Measurements from ENCODE around the gene GPC5. TPM values are rescaled to one million over a fixed set of nuclear protein-coding genes. Genes with fewer than 3 reads are reported as not detected.

The GPC5 gene
- total and polyA plus RNA-seq, 2 experiments from 2014 or later = 0.32 TPM; not detected in 1

DNA sequence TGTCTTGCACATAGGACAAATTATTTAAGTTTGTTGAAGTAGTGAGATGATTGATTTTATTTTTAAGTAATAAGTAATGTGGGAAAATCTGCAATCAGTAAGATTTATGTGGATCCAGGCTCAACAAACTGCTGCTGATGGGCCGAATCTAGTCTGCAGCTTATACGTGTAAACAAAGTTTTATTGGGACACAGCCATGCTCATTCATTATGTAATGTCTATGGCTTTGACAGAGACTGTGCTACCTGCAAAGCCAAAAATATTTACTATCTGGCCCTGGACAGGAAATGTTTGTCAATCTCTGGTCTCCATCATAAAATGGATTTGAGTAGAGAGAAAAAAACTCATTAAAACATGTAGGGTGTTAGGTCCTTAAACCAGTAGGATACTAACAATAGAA is 728.0 kb downstream of the GPC5 start:
- Histone ChIP-seq H3K9ac (no peak overlapping the region), H3K9me3 (ENCODE audit: low read depth) (no peaks in the 10 kb centered on the region), H3F3A (ENCODE audit: insufficient read depth) (no peaks in the 10 kb centered on the region), H3K4me3 (no peak overlapping the region), H3K27me3 (replicated peaks; ENCODE audit: insufficient read depth) (no peaks in the 10 kb centered on the region), H3K4me1 (ENCODE audit: insufficient read depth) (no peaks in the 10 kb centered on the region), H3K9me2 (ENCODE audit: insufficient read depth) (no peaks in the 10 kb centered on the region), H3K36me3 (ENCODE audit: low read depth) (no peaks in the 10 kb centered on the region), H2AFZ (no peak overlapping the region), H3K27ac (no peak overlapping the region), H3K4me2 (ENCODE audit: unreplicated experiment) (no peak overlapping the region), H3K79me2 (ENCODE audit: insufficient read depth) (no peaks in the 10 kb centered on the region), H4K20me1 (ENCODE audit: insufficient read depth) (no peaks in the 10 kb centered on the region)
- TF ChIP-seq EZH2phosphoT487 (IDR thresholded peaks at IDR 0.05; ENCODE audit: insufficient read depth, low read depth) (no peak), EZH2 (IDR thresholded peaks at IDR 0.05; ENCODE audit: insufficient read depth, poor library complexity, severe bottlenecking) (no peak)
- in situ Hi-C loops (cut with MboI) = no loop called here
- WGBS, 2 experiments (ENCODE audit: low coverage in 1 of 2, low lambda C conversion rate in 2 of 2, missing lambda C conversion rate in 2 of 2) = 8 to 9% methylated on average over 2 of the region's 2 CpGs
- DNase-seq = no peak

DNA sequence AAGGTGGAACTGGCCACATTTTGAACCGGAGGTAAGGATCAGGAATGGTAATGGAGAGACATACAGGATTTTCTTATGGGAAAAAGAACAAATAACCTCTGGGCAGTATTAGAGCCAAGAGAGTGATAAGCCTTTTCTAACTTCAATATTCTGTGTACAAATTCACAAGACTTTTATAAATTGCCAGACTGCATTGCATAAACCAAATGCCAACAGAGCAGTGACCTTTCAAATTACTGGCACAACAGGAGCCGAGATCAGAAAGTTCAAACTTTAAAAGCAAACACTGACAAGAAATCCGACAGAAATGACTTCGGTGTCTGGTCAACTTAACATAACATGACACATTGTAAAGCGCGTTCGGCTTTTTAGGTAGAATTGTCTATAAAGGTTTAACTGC is 737.1 kb downstream of the GPC5 start:
- no peaks in the 10 kb centered on the region for H3K9me3 ChIP-seq (ENCODE audit: low read depth)
- H3K4me1 ChIP-seq (ENCODE audit: insufficient read depth) = no peaks in the 10 kb centered on the region
- H4K20me1 ChIP-seq (ENCODE audit: insufficient read depth) = no peaks in the 10 kb centered on the region
- H3K27ac ChIP-seq = no peak overlapping the region
- no peak overlapping the region for H3K9ac ChIP-seq
- H3K79me2 ChIP-seq (ENCODE audit: insufficient read depth) = no peaks in the 10 kb centered on the region
- DNase-seq = no peak
- 46 to 49% methylated on average over 7 of the region's 7 CpGs for WGBS, 2 experiments (ENCODE audit: low coverage in 1 of 2, low lambda C conversion rate in 2 of 2, missing lambda C conversion rate in 2 of 2)
- no peaks in the 10 kb centered on the region for H3K27me3 ChIP-seq (replicated peaks; ENCODE audit: insufficient read depth)
- no peaks in the 10 kb centered on the region for H3K36me3 ChIP-seq (ENCODE audit: low read depth)
- H3K4me2 ChIP-seq (ENCODE audit: unreplicated experiment) = no peak overlapping the region
- no peaks in the 10 kb centered on the region for H3F3A ChIP-seq (ENCODE audit: insufficient read depth)
- TF ChIP-seq EZH2 (IDR thresholded peaks at IDR 0.05; ENCODE audit: insufficient read depth, poor library complexity, severe bottlenecking) (no peak), EZH2phosphoT487 (IDR thresholded peaks at IDR 0.05; ENCODE audit: insufficient read depth, low read depth) (no peak)
- in situ Hi-C loops (cut with MboI) = no loop called here
- H2AFZ ChIP-seq = no peak overlapping the region
- no peak overlapping the region for H3K4me3 ChIP-seq
- H3K9me2 ChIP-seq (ENCODE audit: insufficient read depth) = no peaks in the 10 kb centered on the region

DNA sequence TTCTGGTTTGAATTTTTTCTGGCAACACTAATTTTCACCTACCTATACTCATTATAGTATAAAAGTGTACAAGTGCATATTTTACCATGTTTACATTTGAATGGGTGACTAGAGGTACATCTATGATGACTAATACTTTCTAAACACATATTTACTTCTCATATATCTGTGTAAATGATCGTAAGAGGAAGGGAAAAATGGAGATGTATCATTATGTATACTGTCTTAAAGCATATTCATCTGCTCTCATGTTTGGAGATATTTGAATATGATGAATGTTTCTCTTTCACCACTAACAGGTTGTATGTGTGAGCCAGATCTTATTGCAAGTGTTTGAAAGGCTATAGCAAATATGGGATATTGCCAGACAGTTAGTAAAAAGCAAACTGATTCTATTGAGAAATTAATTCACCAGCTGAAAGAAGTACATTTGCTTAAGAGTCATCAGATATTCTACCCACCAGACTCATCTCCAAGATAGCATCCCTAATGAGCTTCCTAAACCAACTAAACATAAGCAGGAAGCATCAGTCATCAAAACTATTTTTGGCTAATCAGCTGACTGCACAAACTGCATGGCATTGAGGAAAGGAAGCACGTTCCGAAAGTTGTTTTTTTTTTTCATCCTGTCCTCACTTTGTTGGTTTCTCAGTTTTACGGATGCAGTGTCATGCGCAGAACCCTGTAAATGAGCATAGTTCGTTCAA is 738.2 kb downstream of the GPC5 start:
- H3K4me3 ChIP-seq = no peak overlapping the region
- H3K79me2 ChIP-seq (ENCODE audit: insufficient read depth) = no peaks in the 10 kb centered on the region
- H3K27ac ChIP-seq = no peak overlapping the region
- no peaks in the 10 kb centered on the region for H3K9me3 ChIP-seq (ENCODE audit: low read depth)
- H3K27me3 ChIP-seq (replicated peaks; ENCODE audit: insufficient read depth) = no peaks in the 10 kb centered on the region
- no peaks in the 10 kb centered on the region for H3F3A ChIP-seq (ENCODE audit: insufficient read depth)
- H3K4me1 ChIP-seq (ENCODE audit: insufficient read depth) = no peaks in the 10 kb centered on the region
- WGBS, 2 experiments (ENCODE audit: low coverage in 1 of 2, low lambda C conversion rate in 2 of 2, missing lambda C conversion rate in 2 of 2) = 35 to 38% methylated on average over 6 of the region's 6 CpGs
- no peak overlapping the region for H3K9ac ChIP-seq
- in situ Hi-C loops (cut with MboI) = no loop called here
- no peaks in the 10 kb centered on the region for H3K9me2 ChIP-seq (ENCODE audit: insufficient read depth)
- no peaks in the 10 kb centered on the region for H4K20me1 ChIP-seq (ENCODE audit: insufficient read depth)
- no peaks in the 10 kb centered on the region for H3K36me3 ChIP-seq (ENCODE audit: low read depth)
- no peak overlapping the region for H2AFZ ChIP-seq
- no peak for DNase-seq
- no peak overlapping the region for H3K4me2 ChIP-seq (ENCODE audit: unreplicated experiment)
- no peak for TF ChIP-seq EZH2 (IDR thresholded peaks at IDR 0.05; ENCODE audit: insufficient read depth, poor library complexity, severe bottlenecking)
- TF ChIP-seq EZH2phosphoT487 (IDR thresholded peaks at IDR 0.05; ENCODE audit: insufficient read depth, low read depth) = no peak

DNA sequence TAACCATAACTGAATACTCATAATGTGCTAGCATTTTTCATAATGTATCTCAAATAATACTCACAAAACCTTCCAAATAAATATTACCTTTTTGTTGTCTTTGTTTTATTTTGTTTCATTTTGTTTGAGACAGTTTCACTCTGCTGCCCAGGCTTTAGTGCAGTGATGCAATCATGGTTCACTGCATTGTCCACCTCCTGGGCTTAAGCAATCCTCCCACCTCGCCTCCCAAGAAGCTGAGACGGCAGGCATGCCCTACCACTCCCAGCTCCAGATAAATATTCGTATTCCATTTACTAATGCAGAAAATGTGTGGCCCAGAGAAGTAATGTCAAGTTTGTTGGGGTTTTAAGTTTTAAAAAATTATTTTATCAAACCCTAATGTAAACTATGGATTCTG is 739.1 kb downstream of the GPC5 start:
- no peak overlapping the region for H3K4me2 ChIP-seq (ENCODE audit: unreplicated experiment)
- H3F3A ChIP-seq (ENCODE audit: insufficient read depth) = no peaks in the 10 kb centered on the region
- TF ChIP-seq EZH2 (IDR thresholded peaks at IDR 0.05; ENCODE audit: insufficient read depth, poor library complexity, severe bottlenecking) = no peak
- TF ChIP-seq EZH2phosphoT487 (IDR thresholded peaks at IDR 0.05; ENCODE audit: insufficient read depth, low read depth) = no peak
- no peak overlapping the region for H3K27ac ChIP-seq
- no peaks in the 10 kb centered on the region for H3K79me2 ChIP-seq (ENCODE audit: insufficient read depth)
- in situ Hi-C loops (cut with MboI) = no loop called here
- H4K20me1 ChIP-seq (ENCODE audit: insufficient read depth) = no peaks in the 10 kb centered on the region
- H3K9ac ChIP-seq = no peak overlapping the region
- H3K4me1 ChIP-seq (ENCODE audit: insufficient read depth) = no peaks in the 10 kb centered on the region
- no peaks in the 10 kb centered on the region for H3K9me2 ChIP-seq (ENCODE audit: insufficient read depth)
- 13 to 14% methylated on average over 3 of the region's 3 CpGs for WGBS, 2 experiments (ENCODE audit: low coverage in 1 of 2, low lambda C conversion rate in 2 of 2, missing lambda C conversion rate in 2 of 2)
- H2AFZ ChIP-seq = no peak overlapping the region
- no peaks in the 10 kb centered on the region for H3K9me3 ChIP-seq (ENCODE audit: low read depth)
- no peak for DNase-seq
- H3K36me3 ChIP-seq (ENCODE audit: low read depth) = no peaks in the 10 kb centered on the region
- H3K27me3 ChIP-seq (replicated peaks; ENCODE audit: insufficient read depth) = no peaks in the 10 kb centered on the region
- H3K4me3 ChIP-seq = no peak overlapping the region

DNA sequence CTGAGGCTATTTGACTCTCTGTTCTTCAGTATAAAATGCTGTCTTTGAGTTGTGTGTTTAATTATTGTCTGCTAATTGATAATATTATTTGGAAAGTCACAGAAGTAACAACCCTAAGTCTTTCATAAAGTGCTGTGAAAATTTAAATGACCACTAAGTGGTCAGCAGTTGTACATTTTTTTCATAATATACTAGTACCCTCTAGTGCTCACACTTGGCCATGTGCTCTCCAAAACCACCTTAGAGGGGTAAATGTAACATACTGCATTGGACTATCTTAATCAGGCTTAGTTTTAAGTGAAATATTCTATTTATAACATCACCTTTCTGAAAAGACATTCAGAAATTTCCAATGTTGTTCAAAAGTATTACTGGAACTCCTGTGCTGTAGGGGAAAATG is 745.3 kb downstream of the GPC5 start:
- Histone ChIP-seq H3K9ac (no peak overlapping the region), H4K20me1 (ENCODE audit: insufficient read depth) (no peaks in the 10 kb centered on the region), H3K9me2 (ENCODE audit: insufficient read depth) (no peaks in the 10 kb centered on the region), H2AFZ (no peak overlapping the region), H3K27me3 (replicated peaks; ENCODE audit: insufficient read depth) (no peaks in the 10 kb centered on the region), H3K9me3 (ENCODE audit: low read depth) (no peaks in the 10 kb centered on the region), H3K36me3 (ENCODE audit: low read depth) (no peaks in the 10 kb centered on the region), H3K4me2 (ENCODE audit: unreplicated experiment) (no peak overlapping the region), H3K79me2 (ENCODE audit: insufficient read depth) (no peaks in the 10 kb centered on the region), H3K4me1 (ENCODE audit: insufficient read depth) (no peaks in the 10 kb centered on the region), H3K27ac (no peak overlapping the region), H3F3A (ENCODE audit: insufficient read depth) (no peaks in the 10 kb centered on the region), H3K4me3 (no peak overlapping the region)
- in situ Hi-C loops (cut with MboI) = no loop called here
- no peak for DNase-seq
- no peak for TF ChIP-seq EZH2 (IDR thresholded peaks at IDR 0.05; ENCODE audit: insufficient read depth, poor library complexity, severe bottlenecking)
- TF ChIP-seq EZH2phosphoT487 (IDR thresholded peaks at IDR 0.05; ENCODE audit: insufficient read depth, low read depth) = no peak

Measured in GM23248 (cell line).